Uterus (tissue), 2 donors: Measurements from ENCODE around the gene ZNF462.

Source experiments
- POLR2A ChIP-seq, 2 donors: fragments of 450-650 bp; IDR thresholded peaks; one replicate each; pipeline ENCODE4 v1.6.1; 2016; ENCODE audit warnings: antibody characterized with exemption in 2 of 2, mild to moderate bottlenecking in 1 of 2, moderate library complexity in 1 of 2
- TF ChIP-seq, protein P1 (sequence below), 4 experiments: fragments of 200-600 bp in 2 of 4; fragments of 450-650 bp in 2 of 4; sonication (generic) in 2 of 4; IDR thresholded peaks; one replicate each; pipeline ENCODE4 v1.5.1; 2016 to 2019; ENCODE audit warnings: antibody characterized with exemption in 4 of 4, mild to moderate bottlenecking in 2 of 4, moderate library complexity in 1 of 4

DNA sequence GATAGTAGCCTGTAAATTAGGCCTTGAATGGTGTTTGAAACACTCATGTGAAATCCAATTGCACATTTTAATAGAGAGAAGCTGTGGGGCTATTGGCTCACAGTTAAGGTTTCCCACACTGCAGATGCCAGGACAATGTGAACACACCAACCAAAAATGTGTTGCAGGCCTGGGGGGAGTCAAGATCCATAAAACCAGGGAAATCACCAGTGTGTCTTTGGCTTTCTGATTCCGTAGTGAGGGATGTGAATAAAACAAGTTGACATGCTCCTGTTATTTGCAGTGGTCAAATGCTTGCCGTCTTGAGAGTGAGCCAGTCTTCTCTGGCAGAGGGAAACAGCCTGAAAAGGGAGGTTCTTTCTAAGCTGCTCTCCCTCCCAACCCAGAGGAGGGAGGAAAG lies 79.0 kb downstream of the ZNF462 start:
- TF ChIP-seq, protein P1, sequence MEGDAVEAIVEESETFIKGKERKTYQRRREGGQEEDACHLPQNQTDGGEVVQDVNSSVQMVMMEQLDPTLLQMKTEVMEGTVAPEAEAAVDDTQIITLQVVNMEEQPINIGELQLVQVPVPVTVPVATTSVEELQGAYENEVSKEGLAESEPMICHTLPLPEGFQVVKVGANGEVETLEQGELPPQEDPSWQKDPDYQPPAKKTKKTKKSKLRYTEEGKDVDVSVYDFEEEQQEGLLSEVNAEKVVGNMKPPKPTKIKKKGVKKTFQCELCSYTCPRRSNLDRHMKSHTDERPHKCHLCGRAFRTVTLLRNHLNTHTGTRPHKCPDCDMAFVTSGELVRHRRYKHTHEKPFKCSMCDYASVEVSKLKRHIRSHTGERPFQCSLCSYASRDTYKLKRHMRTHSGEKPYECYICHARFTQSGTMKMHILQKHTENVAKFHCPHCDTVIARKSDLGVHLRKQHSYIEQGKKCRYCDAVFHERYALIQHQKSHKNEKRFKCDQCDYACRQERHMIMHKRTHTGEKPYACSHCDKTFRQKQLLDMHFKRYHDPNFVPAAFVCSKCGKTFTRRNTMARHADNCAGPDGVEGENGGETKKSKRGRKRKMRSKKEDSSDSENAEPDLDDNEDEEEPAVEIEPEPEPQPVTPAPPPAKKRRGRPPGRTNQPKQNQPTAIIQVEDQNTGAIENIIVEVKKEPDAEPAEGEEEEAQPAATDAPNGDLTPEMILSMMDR (IDR thresholded peaks at IDR 0.05), result no peak
- TF ChIP-seq POLR2A (IDR thresholded peaks at IDR 0.05), result no peak
